ENCODE results near the gene CAPN11.

CAPN11 gene

DNA sequence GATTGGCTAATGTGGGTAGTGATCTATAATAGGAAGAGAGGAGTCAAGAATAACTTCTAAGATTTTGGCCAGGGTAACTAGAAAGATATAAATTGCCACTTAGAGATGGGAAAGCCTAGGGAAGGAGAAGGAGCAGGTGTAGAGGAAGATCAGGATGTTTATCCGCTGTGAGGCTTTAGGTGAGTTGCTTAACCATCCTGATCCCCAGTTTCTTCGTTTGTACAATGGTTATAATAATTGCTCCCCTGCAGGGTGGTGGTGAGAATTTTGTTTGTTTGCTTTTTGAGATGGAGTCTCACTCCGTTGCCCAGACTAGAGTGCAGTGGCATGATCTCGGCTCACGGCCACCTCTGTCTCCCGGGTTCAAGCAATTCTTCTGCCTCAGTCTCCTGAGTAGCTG is 55.7 kb downstream of the CAPN11 start:
- no peak for DNase-seq (ENCODE audit: low read depth)

DNA sequence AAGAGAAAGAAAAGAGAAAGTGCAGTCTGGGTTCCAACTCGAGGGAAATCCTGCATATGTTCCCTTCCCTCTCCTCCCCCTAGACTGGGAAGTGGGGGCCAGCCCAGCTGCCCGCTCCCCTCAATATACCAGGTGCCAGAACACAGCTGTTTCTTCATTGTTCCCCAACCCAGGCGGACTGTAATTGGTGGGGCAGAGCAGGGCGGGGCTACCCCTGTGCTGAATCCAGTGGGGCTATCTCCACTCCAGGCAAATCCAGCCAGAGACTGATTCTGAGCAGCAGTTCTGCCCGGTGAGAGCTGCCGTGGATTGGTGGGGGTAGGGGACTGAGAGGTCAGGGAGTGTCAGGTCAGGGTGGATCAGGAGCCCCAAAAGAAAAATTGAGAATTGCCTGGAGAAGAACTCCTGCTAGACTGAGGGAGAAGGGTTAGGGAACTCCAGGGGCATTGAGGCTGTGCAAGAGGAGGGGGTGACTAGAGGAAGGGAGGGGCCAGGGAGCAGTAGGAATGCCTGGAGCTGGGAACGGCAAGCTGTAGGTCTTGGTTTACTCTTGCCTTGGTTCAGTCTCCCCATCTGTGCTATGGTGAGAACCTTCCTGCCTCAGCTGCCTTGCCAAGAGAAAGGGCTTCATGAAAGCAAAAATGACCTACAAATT is 58.2 kb downstream of the CAPN11 start, which contains the start of gene MYMX:
MYMX (plus strand) TSS at position 250 of the 655 bp plus-strand sequence. CDS start 546 bp downstream, outside the sequence.
- no peak for DNase-seq (ENCODE audit: low read depth)

DNA sequence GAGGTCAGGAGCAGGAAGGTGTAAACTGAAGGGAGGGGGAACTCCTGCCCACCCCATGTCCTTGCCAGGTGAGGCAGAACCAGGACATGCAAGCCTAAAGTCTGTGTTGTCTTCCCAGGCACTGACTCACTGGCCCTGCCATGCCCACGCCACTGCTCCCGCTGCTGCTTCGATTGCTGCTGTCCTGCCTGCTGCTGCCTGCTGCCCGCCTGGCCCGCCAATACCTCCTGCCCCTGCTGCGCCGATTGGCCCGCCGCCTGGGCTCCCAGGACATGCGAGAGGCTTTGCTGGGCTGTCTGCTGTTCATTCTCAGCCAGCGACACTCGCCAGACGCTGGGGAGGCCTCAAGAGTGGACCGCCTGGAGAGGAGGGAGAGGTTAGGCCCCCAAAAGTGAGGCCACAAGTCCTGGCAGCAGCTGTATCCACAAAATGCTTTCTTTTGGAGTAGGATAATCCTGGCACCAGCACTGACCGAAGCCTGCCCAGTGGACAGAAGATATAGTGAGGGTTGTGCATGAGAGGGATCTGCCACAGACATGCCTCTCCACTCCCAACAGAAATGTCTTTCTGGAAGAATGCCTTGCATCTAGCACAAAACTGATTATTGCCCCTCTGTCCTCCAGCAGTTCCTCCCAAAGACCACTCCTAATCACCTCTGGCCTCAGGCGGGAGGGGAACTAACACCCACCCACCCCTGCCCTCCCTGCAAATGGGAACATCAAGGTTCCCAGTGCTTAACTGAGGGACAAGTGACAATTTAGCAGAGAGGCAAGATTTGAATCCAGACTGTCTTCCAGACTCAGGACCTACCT is 58.9 kb downstream of the CAPN11 start:
- DNase-seq (ENCODE audit: low read depth) = no peak

DNA sequence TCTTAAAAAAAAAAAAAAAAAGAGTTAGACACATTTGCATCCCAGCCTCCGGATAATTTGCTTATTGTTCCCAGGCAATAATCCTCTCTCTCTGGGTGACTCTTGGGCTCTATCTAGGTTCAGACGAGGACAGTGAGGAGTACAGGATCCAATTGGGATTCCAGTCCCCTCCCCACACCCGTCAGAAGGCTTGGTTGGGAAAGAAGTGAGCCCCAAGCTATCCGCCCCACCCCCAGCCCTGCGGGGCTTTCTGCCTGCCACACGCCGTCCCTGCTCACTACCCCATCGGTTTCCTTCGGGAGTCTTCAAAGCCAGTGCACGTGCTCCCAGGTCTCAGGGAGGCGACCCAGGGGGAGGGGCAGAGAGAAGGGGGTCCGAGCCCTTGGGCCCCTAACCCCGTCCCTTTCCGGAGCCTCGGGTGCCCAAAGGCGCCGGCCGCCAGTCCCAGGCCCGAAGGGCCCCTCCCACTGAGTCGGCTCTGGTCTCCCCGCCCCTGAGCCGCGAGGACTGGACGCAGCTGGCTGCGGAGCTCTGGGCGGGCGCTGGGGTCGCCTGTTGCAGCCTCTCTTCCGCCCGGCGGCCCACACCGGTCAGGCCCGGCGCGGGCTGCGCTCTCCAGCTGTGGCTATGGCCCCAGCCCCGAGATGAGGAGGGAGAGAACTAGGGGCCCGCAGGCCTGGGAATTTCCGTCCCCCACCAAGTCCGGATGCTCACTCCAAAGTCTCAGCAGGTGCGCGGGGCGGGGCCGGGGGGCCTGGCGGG is 60.6 kb downstream of the CAPN11 start:
- DNase-seq (ENCODE audit: low read depth) = peak; percentile 77

DNA sequence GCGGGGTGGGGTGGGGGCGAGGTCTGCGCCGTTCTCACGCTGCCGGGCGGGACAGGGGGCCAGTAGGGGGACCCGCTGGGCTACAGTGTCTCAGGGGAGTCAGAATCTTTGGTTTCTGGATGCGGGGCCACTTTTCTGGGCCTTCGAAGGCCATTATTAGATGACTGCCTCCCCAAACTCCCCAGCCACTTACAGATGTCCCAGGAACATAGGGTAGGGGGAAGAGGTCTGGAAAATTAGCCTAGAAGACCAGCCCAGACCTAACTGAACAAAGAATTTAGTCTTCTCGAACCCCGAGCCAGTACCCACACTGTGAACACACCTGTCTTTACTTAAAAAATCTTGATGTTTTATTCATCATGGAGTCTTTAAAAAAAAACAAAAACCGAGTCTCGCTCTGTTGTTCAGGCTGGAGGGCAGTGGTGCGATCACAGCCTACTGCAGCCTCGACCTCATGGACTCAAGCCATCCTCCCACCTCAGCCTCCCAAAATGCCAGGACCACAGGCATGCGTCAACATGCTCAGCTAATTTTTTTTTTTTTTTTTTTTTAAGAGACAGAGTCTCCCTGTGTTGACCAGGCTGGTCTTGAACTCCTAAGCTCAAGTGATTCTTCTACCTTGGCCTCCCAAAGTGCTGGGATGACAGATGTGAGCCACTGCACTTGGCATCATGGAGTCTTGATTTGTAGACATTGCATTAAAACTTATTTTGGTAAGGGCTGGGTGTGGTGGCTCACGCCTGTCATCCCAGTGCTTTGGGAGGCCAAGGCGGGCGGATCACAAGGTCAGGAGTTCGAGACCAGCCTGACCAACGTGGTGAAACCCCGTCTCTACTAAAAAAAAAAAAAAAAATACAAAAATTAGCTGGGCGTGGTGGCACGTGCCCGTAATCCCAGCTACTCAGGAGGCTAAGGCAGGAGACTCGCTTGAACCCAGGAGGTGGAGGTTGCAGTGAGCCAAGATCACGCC is 61.5 kb downstream of the CAPN11 start:
- no peak for DNase-seq (ENCODE audit: low read depth)

DNA sequence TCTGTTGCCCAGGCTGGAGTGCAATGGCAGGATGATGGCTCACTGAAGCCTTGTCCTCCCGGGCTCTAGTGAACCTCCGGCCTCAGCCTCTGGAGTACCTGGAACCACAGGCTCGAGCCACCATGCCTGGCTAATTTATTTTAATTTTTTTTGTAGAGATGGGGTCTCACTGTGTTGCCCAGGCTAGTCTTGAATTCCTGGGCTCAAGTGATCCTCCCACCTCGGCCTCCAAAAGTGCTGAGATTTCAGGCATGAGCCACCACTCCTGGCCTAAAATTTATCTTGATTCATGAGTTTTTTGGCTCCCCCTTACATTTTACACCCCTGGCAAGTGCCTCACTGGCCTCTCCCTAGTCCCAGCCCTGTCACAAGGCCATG is 62.3 kb downstream of the CAPN11 start:
- no peak for DNase-seq (ENCODE audit: low read depth)

DNA sequence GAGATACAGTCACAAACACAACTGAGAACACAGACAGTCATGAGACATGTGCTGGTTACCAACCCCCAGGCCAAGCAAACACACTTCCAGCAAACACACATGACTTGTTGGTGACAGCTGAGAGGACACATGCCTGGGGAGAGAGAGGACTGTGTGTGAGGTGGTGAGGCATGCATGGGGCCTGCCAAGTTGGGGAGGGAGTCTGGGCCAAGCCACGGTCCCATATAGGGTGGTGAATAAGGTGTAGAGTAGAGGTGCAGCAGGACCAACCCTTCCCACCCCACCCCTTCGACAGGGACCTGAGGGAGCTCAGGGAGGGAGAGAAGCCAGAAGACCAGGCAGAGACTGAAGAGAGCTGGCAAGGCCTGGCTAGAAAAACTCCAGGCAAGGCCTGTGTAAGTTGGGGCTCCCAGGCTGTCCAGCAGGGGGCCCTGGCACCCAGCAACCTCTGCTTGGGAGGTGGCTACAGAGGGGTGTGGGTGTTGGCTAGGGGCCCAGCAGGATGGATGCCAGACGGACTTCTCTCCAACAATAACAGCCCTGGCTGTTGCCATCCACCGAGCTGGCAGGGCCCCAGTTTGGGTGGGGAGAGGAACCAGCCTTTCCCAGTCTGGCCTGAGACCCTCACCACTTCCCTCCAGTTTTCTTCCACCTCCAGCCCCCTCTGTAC is 62.8 kb downstream of the CAPN11 start:
- DNase-seq (ENCODE audit: low read depth) = peak; percentile 84

DNA sequence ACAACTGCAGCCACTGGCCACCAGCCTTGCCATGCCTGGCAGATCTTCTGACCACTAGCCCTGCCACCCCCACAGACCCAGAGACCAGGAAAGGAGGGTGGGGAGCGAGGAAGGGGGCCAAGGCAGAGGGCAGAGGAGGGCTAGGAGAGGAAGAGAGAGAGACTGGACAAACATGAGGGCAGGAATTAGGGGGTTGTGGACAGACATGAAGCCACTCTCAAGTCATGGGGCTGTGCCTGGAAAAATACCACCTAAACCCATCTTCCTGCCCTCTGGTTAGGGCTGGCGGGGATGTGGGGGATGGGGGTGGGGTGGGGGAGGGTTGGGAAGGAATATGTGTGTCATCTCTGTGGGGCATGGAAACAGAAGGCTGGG is 63.3 kb downstream of the CAPN11 start:
- no peak for DNase-seq (ENCODE audit: low read depth)

DNA sequence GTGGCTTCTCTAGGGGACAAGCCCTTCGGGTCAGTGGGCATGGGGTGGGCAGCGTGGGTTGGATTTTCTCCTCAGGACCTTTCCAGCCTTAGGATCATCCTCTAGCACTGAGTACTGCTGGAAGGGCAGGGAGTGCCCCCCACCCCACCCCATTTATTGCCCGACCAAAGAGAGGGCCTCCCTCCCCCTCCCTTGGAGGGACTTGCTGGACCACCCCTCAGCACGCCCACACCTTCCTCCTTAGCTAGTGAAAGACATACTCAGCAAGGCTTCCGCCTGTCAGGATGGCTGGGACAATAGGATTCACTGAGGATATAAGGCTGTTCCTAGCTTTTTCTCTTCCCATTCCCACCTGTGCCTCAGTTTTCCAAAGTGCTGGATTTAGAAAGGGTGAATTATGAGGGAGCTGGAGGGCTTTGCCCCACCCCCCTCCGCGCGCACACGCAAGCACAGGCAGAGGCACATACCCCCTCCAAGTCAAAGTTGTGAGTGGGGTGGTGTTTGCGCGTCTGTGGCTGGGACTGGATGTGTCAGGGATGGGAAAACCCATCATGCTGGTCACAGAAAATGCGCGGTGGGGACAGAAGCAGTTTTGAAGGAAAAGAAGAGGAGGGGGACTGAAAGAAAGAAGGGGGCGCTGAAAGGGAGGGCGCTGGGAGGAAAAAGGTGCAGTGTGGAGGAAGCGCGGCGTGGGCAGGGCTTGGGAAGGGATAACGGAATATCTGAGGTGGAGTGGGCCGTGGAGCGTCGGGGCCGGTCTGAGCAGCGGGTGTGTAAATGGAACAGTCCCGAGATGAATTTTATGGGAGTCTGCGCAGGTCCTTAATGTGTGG is 64.1 kb downstream of the CAPN11 start:
- DNase-seq (ENCODE audit: low read depth) = no peak

DNA sequence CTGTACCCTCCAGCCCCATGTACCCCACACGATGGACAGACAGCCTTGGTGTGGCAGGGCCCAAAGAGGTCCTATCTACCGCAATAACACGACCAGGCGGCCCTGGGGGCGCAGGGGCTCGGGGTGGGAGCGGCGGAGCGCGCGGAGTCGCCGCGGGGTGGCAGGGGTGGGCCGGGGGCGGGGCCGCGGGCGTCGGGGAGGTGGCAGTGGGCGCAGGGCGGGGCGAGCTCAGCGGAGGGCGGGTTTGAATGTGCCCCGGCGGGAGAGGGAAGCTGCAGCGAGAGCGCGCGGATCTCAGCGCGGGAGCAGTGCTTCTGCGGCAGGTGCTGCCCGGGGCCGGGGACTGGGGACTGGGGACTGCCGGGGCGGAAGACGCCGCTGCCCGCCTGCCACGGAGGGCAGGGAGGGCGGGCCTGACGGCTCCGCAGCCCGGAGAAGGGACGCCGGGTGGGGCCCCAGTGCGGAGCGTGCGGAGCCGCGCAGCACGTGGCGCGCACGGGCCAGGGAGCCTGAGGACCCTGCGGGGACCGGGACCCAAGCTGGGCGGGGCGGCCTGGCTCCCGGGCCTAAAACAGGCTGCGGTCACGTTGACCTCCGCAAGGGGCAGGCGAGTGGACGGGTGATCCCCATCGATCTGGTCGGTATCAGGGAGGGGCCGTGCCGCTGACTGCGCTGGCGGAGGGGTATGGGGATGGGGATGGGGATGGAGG is 64.9 kb downstream of the CAPN11 start, which contains the start of gene SLC29A1:
SLC29A1 (plus strand) TSS at position 277 of the 710 bp plus-strand sequence. CDS start 3,719 bp downstream, outside the sequence.
- DNase-seq (ENCODE audit: low read depth) = peak; percentile 82

DNA sequence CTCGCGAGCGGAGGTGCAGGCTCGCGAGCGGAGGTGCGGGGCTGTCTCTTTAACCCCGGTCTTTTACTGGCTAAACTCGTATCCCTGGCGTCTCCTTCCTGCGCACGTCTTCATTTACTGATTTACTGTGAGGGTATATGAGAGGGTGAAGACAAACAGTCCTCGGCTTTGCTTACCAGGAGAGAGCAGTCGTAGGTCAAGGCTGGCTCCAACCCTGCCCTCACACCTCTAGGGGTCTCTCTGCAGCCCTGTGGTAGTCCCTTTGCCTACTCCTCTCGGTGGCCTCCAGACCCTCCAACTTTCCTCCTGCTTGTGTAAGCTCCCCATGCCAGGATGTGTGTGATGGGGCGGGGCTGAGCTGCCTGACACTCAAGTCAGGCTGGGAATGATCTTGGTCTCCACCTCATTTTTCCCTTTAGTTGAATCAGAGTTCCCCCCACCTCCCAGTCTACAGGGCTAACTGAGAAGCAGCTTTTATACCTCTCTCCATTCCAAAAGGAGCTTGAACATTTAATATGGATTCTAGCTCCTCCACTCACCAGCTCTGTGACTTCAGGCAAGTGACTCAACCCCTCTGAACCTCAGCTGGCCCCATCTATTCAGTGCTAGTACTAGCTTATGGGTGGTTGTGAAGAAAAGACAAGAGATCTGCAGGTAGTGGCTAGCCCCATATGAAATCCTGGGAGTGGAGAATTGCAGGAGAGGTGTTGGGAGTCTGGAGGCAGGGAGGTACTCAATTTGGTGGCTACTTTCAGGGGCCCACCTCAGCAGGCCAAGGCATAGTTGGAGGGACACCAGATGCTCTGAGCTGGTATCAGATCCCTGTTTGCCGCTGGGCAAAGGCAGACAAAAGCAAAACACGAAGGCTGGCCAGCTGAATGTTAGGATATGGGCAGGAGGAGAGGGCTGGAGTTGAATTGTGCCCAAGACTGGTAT is 65.7 kb downstream of the CAPN11 start:
- DNase-seq (ENCODE audit: low read depth) = peak; percentile 65

DNA sequence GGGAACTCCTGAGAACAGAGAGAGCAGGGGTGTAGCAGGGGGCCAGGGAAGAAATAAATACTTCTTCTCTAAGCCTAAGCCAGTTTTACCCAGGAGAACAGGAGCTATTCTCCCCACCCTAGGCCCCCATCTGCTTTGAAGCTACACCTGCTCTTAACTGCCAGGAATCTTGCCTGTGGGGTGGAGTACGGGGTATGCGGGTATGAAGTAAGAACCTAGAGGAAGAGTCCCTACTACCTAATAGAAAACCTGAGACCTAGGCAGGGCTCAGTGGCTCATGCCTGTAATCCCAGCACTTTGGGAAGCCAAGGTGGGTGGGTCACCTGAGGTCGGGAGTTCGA is 66.3 kb downstream of the CAPN11 start:
- DNase-seq (ENCODE audit: low read depth) = no peak

DNA sequence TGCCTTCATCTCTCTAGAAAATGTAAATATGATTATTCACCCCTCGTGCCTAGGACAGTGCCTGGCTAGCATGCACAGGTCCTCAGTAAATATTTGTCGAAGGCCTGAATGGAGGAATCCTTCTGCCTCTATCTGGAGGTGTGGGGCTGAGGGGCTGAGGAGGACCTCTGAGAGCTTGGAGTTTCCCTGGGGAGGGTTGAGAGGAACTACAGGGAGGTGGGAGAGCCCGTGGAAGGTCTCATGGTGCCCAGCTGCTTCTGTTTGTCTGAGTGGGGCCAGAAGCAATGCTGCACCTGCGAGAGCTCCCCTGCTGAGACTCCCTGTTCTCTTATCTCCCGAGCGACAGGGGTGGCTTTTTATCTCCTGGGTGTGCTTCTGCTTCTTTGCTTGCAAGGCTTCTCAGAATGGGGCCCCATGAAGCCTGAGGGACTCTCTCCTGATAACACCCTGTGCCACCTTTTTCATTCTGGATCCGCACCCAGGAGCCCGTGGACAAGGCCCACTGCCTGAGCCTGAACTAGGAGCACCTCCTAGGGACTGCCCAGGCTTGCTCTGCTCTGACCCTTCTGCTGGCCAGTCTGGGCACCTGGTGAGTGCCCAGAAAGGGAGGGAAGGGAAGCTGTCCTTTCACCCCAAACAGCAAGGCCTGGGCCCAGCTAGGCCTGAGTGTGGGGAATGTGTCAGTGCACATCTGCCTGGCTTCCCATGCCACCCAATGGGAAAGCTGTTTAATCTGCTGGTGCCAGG is 67.1 kb downstream of the CAPN11 start:
- no peak for DNase-seq (ENCODE audit: low read depth)

DNA sequence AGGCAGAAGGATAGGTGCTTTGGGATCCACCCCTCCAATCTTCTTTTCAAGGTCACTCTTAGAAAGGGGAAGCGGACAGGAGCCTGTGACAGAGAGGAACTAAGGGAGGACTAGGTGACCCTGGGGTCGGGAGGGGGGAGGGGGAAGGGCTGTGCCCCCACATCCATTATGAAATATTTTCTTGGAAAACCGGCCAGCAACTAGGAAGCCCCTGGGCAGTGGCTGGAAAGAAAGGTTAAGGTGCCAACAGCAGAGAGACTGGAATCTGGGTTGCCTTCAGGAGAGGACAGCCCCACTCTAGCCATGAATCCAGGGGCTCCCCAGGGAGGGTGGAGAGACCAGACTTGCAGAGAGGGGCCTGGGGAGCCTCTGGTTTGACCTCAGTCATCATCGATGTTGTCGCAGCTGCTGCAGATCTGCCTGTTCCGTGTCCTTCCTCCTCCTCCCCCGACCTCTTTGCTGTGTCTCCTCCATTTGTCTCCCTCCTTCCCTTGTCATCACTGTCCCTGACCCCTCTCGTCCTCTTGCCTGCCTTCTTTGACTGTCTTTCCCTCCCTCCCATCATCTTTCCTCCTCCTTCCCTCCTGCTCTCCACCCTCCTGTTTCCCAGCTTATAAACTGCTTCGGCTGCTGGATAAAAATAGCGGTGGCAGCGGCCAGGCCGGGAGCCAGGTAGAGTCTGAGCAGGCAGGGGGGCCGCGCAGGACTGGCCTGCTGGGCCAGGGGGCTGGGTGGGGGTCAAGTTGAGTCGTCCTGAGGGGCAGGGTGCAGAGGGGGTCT is 67.9 kb downstream of the CAPN11 start:
- no peak for DNase-seq (ENCODE audit: low read depth)

DNA sequence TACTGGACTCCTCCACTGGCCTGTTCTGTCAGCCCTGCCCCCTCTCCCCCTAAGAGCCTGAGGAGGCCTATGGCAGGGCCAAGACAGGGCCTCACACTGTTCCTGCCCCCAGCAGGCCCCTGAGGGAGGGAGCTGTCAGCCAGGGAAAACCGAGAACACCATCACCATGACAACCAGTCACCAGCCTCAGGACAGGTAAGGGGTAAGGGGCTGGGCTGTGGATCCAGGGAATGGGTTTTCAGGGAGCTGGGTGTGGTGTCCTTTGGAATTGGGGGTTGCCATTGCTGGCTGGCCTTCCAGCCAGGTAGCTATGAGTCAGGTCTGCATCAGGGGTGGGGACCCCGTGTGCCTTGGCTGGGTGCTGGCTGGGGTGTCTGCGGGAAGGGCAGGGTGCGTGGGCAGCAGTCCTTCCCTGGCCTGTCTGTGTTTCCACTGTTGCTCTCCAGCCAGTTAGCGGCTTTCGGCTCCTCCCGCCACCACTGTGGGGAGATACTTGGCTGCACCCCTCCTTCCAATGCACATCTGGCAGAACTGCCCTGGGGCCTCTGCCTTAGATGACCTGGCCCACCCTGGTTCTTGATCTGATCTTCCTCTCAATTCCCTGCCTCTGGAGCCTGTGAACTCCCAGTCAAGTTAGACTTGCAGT is 68.7 kb downstream of the CAPN11 start:
- no peak for DNase-seq (ENCODE audit: low read depth)

DNA sequence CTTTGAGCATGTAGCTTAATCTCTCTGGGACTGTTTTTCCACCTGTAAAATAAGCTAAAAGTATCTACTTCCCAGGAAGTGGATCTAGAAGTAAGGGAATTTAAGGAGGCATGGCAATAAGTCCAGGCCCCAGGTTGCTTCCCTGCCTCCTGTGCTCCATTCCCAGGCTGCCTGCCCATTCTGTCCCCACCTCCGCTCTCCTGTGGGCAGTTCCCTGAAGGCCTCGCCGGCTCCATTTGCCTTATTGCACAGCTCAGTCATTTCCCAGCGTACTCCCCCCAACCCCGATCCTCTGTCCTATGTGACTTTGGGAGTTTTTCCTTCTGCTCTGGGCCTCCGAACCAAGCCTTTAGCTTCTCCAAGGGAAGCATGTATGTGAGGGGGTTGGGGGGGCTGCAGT is 69.4 kb downstream of the CAPN11 start:
- no peak for DNase-seq (ENCODE audit: low read depth)
